Embryonic facial prominence (tissue), 1 donor: Measurements from ENCODE around the gene UBTF.

ENCODE experiments used
- DNase-seq: peaks from one replicate; pipeline ENCODE4 v3.0.0-alpha.2; 2016; ENCODE audit errors: extremely low spot score

UBTF gene

GRCh38 chr17:44219616-44220212 is at the start of gene UBTF:
Gene UBTF (minus strand): TSS chr17:44219675. CDS start chr17:44218229, 1,446 bp downstream.
- DNase-seq: peak; percentile 66

GRCh38 chr17:44268709-44269534 is 49.4 kb upstream of the UBTF start:
- DNase-seq: no peak

GRCh38 chr17:44267818-44268490 is 48.5 kb upstream of the UBTF start, which contains the start of gene SLC4A1:
Gene SLC4A1 (minus strand): TSS chr17:44268135. CDS start chr17:44262866, 5,269 bp downstream.
- DNase-seq: no peak

GRCh38 chr17:44267165-44267455 is 47.6 kb upstream of the UBTF start:
- DNase-seq: no peak

- DNase-seq: no peak
These were observed 47.1 kb upstream of the UBTF start for GRCh38 chr17:44266402-44267164.

- no peak for DNase-seq
These were observed 43.9 kb upstream of the UBTF start for GRCh38 chr17:44263345-44263902.

- no peak for DNase-seq
These were observed 43.3 kb upstream of the UBTF start for GRCh38 chr17:44262654-44263225.

GRCh38 chr17:44260296-44260695 is 40.8 kb upstream of the UBTF start:
- no peak for DNase-seq

- no peak for DNase-seq
These were observed 39.4 kb upstream of the UBTF start for GRCh38 chr17:44258811-44259351.

GRCh38 chr17:44257815-44258760 is 38.6 kb upstream of the UBTF start:
- no peak for DNase-seq

GRCh38 chr17:44256671-44257070 is 37.2 kb upstream of the UBTF start:
- DNase-seq: no peak

- DNase-seq: no peak
These were observed 36.4 kb upstream of the UBTF start for GRCh38 chr17:44255915-44256314.

- no peak for DNase-seq
These were observed 35.1 kb upstream of the UBTF start for GRCh38 chr17:44254361-44255095.

GRCh38 chr17:44253006-44253405 is 33.5 kb upstream of the UBTF start:
- DNase-seq: no peak

GRCh38 chr17:44251062-44251461 is 31.6 kb upstream of the UBTF start:
- DNase-seq: no peak

- DNase-seq: no peak
These were observed 30.2 kb upstream of the UBTF start for GRCh38 chr17:44249501-44250246.

GRCh38 chr17:44247876-44248736 is 28.6 kb upstream of the UBTF start:
- DNase-seq: no peak

GRCh38 chr17:44247440-44247841 is 28.0 kb upstream of the UBTF start:
- DNase-seq: no peak
